Prostate gland (tissue), 2 donors: ENCODE results near the gene PRG3. TPM values are rescaled to one million over a fixed set of nuclear protein-coding genes. Genes with fewer than 3 reads are reported as not detected.

Source experiments
- DNase-seq: peaks from one replicate; pipeline ENCODE4 v3.0.0-alpha.2; 2019; ENCODE audit warnings: low spot score
- H3K27ac ChIP-seq, 2 donors: fragments of 200-600 bp; sonication (generic); 2 replicates each; pipeline ENCODE4 v1.5.1; 2017 to 2019
- H3K27me3 ChIP-seq: fragments of 200-600 bp; sonication (generic); replicated peaks from 2 replicates; pipeline ENCODE4 v1.5.1; 2019; ENCODE audit not compliant: insufficient read depth
- H3K36me3 ChIP-seq, 2 donors: fragments of 200-600 bp; sonication (generic); 1 replicate in 1 of 2; 2 replicates in 1 of 2; pipeline versions ENCODE4 v1.5.1 to v1.8.1; 2017 to 2019
- H3K4me1 ChIP-seq: fragments of 200-600 bp; sonication (generic); replicated peaks from 2 replicates; pipeline ENCODE4 v1.5.1; 2019
- H3K4me3 ChIP-seq, 2 donors: fragments of 200-600 bp; sonication (generic); 2 replicates each; pipeline ENCODE4 v1.5.1; 2017 to 2019
- H3K9me3 ChIP-seq: fragments of 200-600 bp; sonication (generic); 2 replicates; pipeline ENCODE4 v1.5.1; 2017
- POLR2A ChIP-seq: fragments of 450-650 bp; IDR thresholded peaks from one replicate; pipeline ENCODE4 v1.6.1; 2016; ENCODE audit warnings: antibody characterized with exemption, mild to moderate bottlenecking
- POLR2AphosphoS5 ChIP-seq: sonication (generic); formaldehyde crosslinking; IDR thresholded peaks from one replicate; pipeline ENCODE4 v1.6.1; 2017; ENCODE audit warnings: antibody characterized with exemption
- WGBS: methylation state at CpG from one replicate; pipeline ENCODE4 v1.1.5; 2018; 5-methylcytosine and 5-hydroxymethylcytosine counted together
- intact Hi-C: fragments of 100-400 bp; cut with DNase I; formaldehyde crosslinking; loops from one replicate; pipeline ENCODE4 v1.14.2; 2022
- total RNA-seq, 2 donors: library from RNA; depleted of rRNA; stranded (reverse); fragments of >200 nt; gene quantifications; one replicate each; pipeline ENCODE4 v1.1.0, GENCODE V29; 2016
- TF ChIP-seq, protein P1 (sequence below), 4 experiments: fragments of 200-600 bp in 2 of 4; fragments of 450-650 bp in 2 of 4; sonication (generic) in 2 of 4; IDR thresholded peaks; 1 replicate in 3 of 4; 2 replicates in 1 of 4; pipeline ENCODE4 v1.5.1; 2016 to 2019; ENCODE audit warnings: antibody characterized with exemption in 4 of 4, mild to moderate bottlenecking in 2 of 4, moderate library complexity in 2 of 4

PRG3 gene
- total RNA-seq, 2 donors from 2014 or later, result not detected

DNA sequence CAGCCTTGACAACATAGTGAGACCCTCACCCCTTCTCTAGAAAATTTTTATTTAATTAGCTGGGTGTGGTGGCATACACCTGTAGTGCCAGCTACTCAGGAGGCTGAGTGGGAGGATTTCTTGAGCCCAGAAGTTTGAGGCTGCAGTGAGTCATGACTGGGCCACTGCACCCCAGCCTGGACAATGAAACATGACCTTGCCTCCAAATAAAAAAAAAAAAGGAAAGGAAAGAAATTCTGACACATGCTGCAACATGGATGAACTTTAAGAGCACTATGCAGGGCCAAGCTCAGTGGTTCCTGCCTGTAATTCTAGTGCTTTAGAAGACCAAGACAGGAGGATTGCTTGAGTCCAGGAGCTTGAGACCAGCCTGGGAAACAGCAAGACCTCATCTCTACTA, 37.2 kb upstream of the PRG3 start:
- TF ChIP-seq, protein P1, sequence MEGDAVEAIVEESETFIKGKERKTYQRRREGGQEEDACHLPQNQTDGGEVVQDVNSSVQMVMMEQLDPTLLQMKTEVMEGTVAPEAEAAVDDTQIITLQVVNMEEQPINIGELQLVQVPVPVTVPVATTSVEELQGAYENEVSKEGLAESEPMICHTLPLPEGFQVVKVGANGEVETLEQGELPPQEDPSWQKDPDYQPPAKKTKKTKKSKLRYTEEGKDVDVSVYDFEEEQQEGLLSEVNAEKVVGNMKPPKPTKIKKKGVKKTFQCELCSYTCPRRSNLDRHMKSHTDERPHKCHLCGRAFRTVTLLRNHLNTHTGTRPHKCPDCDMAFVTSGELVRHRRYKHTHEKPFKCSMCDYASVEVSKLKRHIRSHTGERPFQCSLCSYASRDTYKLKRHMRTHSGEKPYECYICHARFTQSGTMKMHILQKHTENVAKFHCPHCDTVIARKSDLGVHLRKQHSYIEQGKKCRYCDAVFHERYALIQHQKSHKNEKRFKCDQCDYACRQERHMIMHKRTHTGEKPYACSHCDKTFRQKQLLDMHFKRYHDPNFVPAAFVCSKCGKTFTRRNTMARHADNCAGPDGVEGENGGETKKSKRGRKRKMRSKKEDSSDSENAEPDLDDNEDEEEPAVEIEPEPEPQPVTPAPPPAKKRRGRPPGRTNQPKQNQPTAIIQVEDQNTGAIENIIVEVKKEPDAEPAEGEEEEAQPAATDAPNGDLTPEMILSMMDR (IDR thresholded peaks at IDR 0.05), result no peak
- no peak for TF ChIP-seq POLR2A
- no peak for TF ChIP-seq POLR2AphosphoS5
- no peaks in the 10 kb centered on the region for H3K36me3 ChIP-seq
- no peaks in the 10 kb centered on the region for H3K9me3 ChIP-seq
- H3K4me3 ChIP-seq, result no peak overlapping the region
- intact Hi-C loops, result no loop called here
- H3K27me3 ChIP-seq, result no peaks in the 10 kb centered on the region
- H3K4me1 ChIP-seq, result no peaks in the 10 kb centered on the region
- H3K27ac ChIP-seq, result no peak overlapping the region
- DNase-seq, result no peak

DNA sequence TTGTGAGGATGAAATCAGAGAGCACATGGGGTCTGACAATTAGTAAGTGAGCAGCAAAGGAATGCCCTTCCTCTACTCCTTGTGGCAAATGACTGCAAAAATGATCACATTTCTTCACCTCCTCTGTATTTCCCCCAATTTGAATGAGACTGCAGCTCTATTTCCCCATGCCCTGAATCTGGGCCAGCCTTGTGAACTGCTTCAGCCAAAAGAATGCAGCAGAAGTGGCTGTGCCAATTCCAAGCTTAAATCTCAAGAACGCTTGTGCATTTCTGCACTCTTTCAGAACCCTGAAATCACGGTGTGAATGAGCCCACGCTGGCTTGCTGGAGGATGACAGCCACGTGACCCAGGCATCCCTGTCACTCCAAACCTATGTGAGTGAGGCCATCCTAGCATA, 36.1 kb upstream of the PRG3 start:
- TF ChIP-seq POLR2AphosphoS5 (no peak), POLR2A (no peak)
- TF ChIP-seq, protein P1 (IDR thresholded peaks at IDR 0.05), result no peak
- intact Hi-C loops, result no loop called here
- no peaks in the 10 kb centered on the region for H3K36me3 ChIP-seq
- no peak for DNase-seq
- WGBS, result 67% methylated on average over 4 of the region's 4 CpGs
- no peak overlapping the region for H3K4me3 ChIP-seq
- no peaks in the 10 kb centered on the region for H3K27me3 ChIP-seq
- no peak overlapping the region for H3K27ac ChIP-seq
- H3K4me1 ChIP-seq, result no peaks in the 10 kb centered on the region
- H3K9me3 ChIP-seq, result no peaks in the 10 kb centered on the region

DNA sequence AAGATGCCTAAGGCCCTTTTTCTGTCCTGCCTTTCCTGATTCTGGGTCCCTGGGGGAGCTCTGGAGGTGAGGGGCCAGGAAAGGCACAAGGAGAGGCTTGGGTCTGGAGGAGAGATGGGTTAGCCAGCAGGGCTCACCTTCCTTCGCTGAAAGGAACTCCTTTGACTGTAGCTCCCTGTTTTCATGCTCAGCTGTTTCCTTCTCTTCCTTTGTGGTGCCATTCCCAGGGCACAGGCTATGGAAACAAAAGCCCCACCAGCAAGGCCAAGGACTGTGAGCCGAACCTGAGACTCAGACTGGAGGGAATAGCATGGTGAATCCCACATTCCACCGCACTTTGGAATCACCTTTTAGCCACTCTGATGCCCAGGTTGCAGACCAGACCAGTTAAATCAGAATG, 35.5 kb upstream of the PRG3 start:
- H3K36me3 ChIP-seq, result no peaks in the 10 kb centered on the region
- intact Hi-C loops, result no loop called here
- DNase-seq, result no peak
- H3K4me3 ChIP-seq, result no peak overlapping the region
- TF ChIP-seq POLR2A, result no peak
- TF ChIP-seq, protein P1 (IDR thresholded peaks at IDR 0.05), result no peak
- TF ChIP-seq POLR2AphosphoS5, result no peak
- H3K27ac ChIP-seq, result no peak overlapping the region
- 84% methylated on average over 3 of the region's 3 CpGs for WGBS
- H3K9me3 ChIP-seq, result no peaks in the 10 kb centered on the region
- H3K27me3 ChIP-seq, result no peaks in the 10 kb centered on the region
- H3K4me1 ChIP-seq, result no peaks in the 10 kb centered on the region

DNA sequence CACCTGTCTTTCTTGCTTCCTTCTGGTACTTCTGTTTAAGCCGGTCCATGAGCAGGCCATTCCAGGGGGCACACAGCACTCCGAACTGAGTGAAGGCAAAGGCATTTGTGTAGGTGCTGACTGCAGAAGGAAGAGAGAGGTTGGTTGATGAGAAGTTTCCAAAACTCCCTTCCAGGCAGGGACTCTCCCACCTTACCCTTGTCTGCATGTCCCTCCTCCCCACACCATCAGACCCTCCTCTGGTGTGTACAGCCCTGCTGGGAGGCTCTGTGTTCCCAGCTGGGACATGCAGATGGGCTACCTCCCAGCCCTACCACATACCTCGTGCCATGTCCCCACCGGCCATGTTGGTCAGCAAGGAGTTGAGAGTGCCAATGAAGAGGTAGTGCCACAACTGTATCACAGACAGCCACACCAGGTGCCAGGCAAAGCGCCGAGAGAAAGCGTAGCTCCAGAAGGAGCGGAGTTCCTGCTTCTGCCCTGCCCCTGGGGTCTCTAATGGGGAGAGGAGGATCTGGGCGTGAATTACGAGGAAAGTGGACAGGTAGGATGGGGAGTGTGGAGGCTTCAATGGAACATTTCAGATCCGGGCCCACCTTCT, 33.8 kb upstream of the PRG3 start:
- Histone ChIP-seq H3K9me3 (no peaks in the 10 kb centered on the region), H3K27ac (no peak overlapping the region), H3K27me3 (no peaks in the 10 kb centered on the region), H3K4me3 (no peak overlapping the region), H3K4me1 (no peaks in the 10 kb centered on the region), H3K36me3 (no peaks in the 10 kb centered on the region)
- 96% methylated on average over 11 of the region's 11 CpGs for WGBS
- intact Hi-C loops, result no loop called here
- TF ChIP-seq POLR2AphosphoS5, result no peak
- TF ChIP-seq, protein P1 (IDR thresholded peaks at IDR 0.05), result no peak
- no peak for TF ChIP-seq POLR2A
- no peak for DNase-seq

DNA sequence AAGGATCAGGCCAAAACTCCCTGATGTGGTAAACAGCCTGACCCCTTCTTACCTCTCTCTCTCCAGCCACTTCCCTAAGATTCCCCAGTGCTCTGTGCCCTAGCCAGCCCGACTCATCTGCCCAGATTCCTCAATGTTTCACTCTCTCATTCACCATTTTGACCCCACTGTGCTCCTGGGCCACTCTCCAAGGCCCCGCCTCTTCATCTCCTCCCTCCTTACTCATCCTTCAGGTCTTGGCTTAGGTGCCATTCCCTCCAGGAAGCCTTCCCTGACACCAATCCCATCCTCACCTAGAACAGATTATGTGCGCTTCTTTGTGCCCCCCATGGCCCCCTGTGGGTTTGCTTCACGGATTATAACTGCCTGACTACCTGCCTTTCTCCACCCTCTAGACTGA, 32.7 kb upstream of the PRG3 start:
- Histone ChIP-seq H3K36me3 (no peaks in the 10 kb centered on the region), H3K9me3 (no peaks in the 10 kb centered on the region), H3K4me1 (no peaks in the 10 kb centered on the region), H3K27ac (no peak overlapping the region), H3K4me3 (no peak overlapping the region), H3K27me3 (no peaks in the 10 kb centered on the region)
- DNase-seq, result no peak
- TF ChIP-seq, protein P1 (IDR thresholded peaks at IDR 0.05), result no peak
- TF ChIP-seq POLR2A, result no peak
- no peak for TF ChIP-seq POLR2AphosphoS5
- intact Hi-C loops, result no loop called here
- 85% methylated on average over 4 of the region's 4 CpGs for WGBS
